Activated naive CD4-positive, alpha-beta T cell treated with anti-CD3 and anti-CD28 coated beads, Interleukin-2, amount 50 U/mL, for 72 hours (primary cell): Measurements from ENCODE around the gene TCF7L2. TPM values are rescaled to one million over a fixed set of nuclear protein-coding genes. Genes with fewer than 3 reads are reported as not detected.
A peak's percentile ranks its signal among the peaks of the same experiment; 100 is the strongest.

Experiments used
- ATAC-seq, 2 donors: fragments of 150-1000 bp; cut with Tn5 transposase; 2 replicates each; pipeline ENCODE4 v1.10.0; 2021; ENCODE audit warnings: mild to moderate bottlenecking in 2 of 2, moderate library complexity in 2 of 2
- DNase-seq, 2 donors: peaks; one replicate each; pipeline ENCODE4 v3.0.0; 2021 to 2022; ENCODE audit warnings: low spot score in 2 of 2
- H3K27ac Mint-ChIP-seq, 2 donors: one replicate each; pipeline ENCODE4 v1.8.0; 2022; ENCODE audit warnings: mild to moderate bottlenecking in 2 of 2, mixed read lengths in 2 of 2
- H3K36me3 Mint-ChIP-seq, 2 donors: one replicate each; pipeline ENCODE4 v1.8.0; 2022; ENCODE audit warnings: mixed read lengths in 2 of 2
- H3K9me3 Mint-ChIP-seq, 2 donors: one replicate each; pipeline ENCODE4 v1.8.0; 2022; ENCODE audit warnings: mixed read lengths in 2 of 2
- total RNA-seq, 2 donors: library from RNA; stranded (reverse); gene quantifications; one replicate each; pipeline ENCODE4 v1.2.3, GENCODE V29; 2022

TCF7L2 gene
- 1 to 10 TPM; 3.0 to 3.1 TPM for total RNA-seq

DNA sequence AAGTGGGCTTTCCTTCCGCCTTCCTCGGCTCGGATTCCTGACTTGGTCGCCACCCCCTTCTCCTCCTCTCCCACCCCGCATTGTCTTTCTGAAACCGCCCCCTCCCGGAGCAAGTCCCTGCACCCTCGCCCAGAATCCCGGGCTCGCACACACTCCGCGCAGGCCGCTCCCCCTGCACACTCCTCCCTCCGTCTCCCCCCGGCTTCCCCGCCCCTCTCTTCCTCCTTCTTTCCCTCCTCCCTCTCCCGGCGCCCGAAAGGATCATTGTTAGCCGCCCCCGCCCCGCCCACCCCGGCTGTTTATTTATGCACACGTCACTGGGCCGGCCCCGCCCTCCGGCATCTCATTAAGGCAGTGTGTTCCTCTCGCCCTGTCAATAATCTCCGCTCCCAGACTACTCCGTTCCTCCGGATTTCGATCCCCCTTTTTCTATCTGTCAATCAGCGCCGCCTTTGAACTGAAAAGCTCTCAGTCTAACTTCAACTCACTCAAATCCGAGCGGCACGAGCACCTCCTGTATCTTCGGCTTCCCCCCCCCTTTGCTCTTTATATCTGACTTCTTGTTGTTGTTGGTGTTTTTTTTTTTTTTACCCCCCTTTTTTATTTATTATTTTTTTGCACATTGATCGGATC lies at the start of gene TCF7L2:
Gene TCF7L2 (plus strand): TSS at position 373 of the 633 bp plus-strand sequence. CDS start 510 bp downstream, outside the sequence.
- no peaks in the 10 kb centered on the region for H3K9me3 Mint-ChIP-seq
- no peak within 1 kb of the TSS for H3K27ac Mint-ChIP-seq
- DNase-seq (peak in 1 of 2 donors; percentile 17), ATAC-seq (peak; percentile 23 to 56)
- H3K36me3 Mint-ChIP-seq = peaks cover 0 to 12% of the 10 kb centered on the region in 2 donors

DNA sequence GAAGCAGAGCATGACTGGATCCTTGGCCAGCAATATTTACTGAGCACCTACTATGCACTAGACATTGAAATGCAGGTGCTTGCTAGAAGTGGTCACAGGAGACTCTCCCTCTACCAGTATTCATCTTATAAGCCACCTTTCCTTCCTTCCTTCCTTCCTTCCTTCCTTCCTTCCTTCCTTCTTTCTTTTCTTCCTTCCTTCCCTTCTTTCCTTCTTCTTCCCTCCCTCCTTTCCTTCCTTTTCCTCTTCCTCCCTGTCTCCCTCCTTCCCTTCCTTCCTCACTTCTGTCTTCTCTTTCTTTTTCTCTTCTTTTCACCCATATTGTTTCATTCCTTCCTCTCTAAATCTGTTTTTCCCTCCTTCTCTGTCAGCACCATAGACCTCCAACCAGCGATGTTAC lies 47.3 kb upstream of the TCF7L2 start:
- Mint-ChIP-seq H3K9me3 (no peaks in the 10 kb centered on the region), H3K36me3 (no peaks in the 10 kb centered on the region), H3K27ac (no peak overlapping the region)
- DNase-seq = no peak
- ATAC-seq = no peak

DNA sequence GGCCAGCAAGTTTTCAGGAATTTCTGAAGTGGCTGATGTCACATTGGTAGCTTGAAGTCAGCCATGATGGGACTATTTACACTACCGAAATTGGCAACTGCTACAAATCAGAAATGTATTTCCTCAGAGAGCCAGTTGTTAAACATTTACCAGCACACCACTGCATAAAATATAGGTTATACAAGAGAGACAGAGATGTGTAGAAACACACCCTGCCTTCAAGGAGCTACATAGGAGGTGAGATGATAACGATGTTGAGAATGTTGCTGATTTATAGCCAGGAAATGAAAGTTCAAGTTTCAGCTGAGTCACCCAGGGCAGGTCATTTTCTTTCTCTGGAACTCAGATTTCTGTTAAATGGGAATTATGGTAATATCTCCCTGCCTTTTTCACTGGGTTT lies 46.0 kb upstream of the TCF7L2 start:
- Mint-ChIP-seq H3K36me3 (no peaks in the 10 kb centered on the region), H3K27ac (no peak overlapping the region), H3K9me3 (no peaks in the 10 kb centered on the region)
- ATAC-seq (no peak), DNase-seq (no peak)

DNA sequence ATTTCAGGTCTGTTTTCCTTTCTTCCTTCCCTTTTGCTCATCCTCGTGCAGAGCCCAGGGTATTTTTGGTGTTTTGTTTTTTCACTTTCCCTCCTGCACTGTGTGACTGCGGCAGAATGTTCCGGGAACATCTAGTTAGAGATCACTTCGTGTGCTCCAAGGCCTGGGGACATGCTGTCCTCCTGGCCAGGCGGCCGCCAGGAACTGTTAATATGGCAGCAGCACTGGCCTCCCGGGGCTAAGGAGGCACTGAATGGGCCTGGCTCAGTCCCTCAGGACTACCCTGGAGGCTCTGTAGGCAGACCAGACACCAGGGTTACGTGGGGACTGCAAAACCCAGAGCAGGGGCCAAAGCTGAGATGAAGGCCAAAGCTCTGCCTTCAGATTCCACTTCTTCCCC lies 43.1 kb upstream of the TCF7L2 start:
- no peak for ATAC-seq
- Mint-ChIP-seq H3K36me3 (no peaks in the 10 kb centered on the region), H3K27ac (no peak overlapping the region), H3K9me3 (no peaks in the 10 kb centered on the region)
- DNase-seq = no peak

DNA sequence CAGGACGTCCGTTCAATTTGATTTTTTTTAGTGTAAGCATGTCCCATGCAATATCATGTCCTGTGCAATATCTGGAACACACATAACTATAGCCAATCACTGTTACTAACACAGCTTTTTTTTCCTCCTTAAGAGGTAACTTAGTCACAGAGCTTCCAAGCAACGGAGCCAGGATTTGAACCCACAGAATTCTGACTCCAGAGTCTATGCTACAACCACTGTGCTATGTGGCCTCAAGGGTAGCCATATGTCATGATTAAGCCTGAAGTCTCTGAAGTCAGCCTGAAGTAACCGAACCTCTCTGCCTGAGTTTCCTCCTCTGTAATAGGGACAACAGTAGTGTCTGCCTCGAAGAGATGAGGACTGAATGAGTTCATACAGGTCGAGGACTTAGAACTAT lies 42.2 kb upstream of the TCF7L2 start:
- DNase-seq (no peak), ATAC-seq (no peak)
- H3K27ac Mint-ChIP-seq = no peak overlapping the region
- no peaks in the 10 kb centered on the region for H3K36me3 Mint-ChIP-seq
- peaks cover 2 to 3% of the 10 kb centered on the region in 2 donors for H3K9me3 Mint-ChIP-seq

DNA sequence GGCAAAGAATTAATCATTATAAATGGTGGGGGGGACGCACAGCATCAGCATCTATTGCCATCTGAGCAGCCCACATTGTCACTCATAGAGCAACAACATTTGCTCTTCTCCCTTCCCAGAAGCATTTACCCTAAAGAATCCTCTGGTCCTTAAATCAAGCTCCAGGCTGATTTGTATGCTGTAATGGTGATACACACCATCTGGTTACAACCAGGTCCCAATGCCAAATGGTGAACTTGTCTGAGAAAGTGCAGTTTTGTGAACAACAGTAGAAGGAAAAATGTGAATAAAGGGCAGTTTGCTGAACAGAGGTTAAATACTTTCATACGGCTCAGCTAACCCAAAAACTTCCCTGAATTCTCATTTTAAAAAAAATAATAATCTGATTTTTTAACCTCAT lies 38.8 kb upstream of the TCF7L2 start:
- no peaks in the 10 kb centered on the region for H3K36me3 Mint-ChIP-seq
- no peak overlapping the region for H3K27ac Mint-ChIP-seq
- ATAC-seq (no peak), DNase-seq (no peak)
- H3K9me3 Mint-ChIP-seq = peaks cover 4 to 11% of the 10 kb centered on the region in 2 donors

DNA sequence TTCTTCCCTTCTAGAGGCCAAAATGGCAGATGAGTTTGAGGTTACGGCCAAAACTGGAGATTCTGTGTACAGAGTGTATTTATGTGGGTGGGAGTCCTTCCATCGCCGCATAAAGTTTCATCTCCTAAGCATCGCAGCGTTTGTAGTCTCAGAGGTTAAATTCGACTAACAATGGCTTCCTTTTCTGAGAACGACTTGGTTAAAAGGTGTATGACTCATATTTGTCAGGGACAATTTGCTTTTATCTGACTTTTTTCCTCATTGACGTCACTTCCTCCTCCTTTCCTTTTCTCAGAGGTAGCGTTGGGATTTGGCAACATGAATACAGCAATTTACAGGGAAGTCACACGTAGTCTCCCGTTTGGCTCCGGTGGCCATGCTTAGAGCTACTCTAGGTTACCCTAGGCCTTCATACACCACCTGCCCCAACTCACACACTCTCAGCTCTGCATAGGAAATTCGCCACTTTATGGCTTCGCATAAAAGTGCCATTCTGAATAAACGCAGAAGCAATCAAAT lies 37.6 kb upstream of the TCF7L2 start:
- no peaks in the 10 kb centered on the region for H3K36me3 Mint-ChIP-seq
- H3K27ac Mint-ChIP-seq = no peak overlapping the region
- DNase-seq = no peak
- peaks cover 4 to 11% of the 10 kb centered on the region in 2 donors for H3K9me3 Mint-ChIP-seq
- ATAC-seq = no peak

DNA sequence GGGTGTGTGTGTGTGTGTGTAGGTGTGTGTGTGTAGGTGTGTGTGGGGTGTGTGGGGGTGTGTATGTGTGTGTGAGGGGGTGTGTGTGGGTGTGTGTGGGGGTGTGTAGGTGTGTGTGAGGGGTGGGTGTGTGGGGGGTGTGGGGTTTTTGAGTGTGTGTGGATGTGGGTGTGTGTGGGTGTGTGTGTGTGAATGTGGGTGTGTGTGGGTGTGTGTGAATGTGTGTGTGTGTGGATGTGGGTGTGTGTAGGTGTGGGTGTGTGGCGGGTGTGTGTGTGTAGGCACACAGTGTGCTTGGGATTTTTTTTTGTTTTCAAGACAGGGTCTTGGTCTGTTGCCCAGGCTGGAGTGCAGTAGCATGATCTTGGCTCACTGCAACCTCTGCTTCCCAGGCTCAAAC lies 36.8 kb upstream of the TCF7L2 start:
- H3K9me3 Mint-ChIP-seq = peaks cover 4 to 11% of the 10 kb centered on the region in 2 donors
- ATAC-seq (no peak), DNase-seq (no peak)
- no peak overlapping the region for H3K27ac Mint-ChIP-seq
- H3K36me3 Mint-ChIP-seq = no peaks in the 10 kb centered on the region

DNA sequence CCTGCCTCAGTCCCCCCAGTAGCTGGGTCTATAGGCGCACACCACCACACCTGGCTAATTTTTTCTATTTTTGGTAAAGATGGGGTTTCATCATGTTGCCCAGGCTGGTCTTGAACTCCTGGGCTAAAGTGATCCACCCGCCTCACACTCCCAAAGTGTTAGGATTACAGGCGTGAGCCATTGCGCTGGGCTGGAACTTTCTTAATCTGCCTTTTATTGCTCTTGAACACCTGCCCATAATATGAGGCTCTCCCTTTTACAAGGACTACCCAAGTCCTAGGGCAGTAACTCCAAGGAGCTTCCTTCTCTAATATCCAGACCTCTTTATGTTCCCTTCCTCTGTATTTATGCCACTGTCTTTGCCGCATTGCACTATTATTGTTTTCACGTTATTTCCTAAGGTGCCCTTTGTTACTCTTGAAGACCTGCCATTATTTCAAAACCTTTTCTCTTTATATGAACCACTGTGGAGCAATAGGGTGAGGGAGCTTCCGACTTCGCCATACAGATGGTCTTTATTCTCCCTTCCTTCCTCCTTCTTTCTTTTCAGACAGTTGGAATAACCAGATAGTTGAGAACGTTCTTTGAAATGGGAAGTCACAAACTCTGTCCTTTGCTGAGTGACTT lies 36.3 kb upstream of the TCF7L2 start:
- Mint-ChIP-seq H3K36me3 (no peaks in the 10 kb centered on the region), H3K9me3 (peaks cover 4 to 11% of the 10 kb centered on the region in 2 donors), H3K27ac (no peak overlapping the region)
- ATAC-seq = no peak
- DNase-seq = no peak

DNA sequence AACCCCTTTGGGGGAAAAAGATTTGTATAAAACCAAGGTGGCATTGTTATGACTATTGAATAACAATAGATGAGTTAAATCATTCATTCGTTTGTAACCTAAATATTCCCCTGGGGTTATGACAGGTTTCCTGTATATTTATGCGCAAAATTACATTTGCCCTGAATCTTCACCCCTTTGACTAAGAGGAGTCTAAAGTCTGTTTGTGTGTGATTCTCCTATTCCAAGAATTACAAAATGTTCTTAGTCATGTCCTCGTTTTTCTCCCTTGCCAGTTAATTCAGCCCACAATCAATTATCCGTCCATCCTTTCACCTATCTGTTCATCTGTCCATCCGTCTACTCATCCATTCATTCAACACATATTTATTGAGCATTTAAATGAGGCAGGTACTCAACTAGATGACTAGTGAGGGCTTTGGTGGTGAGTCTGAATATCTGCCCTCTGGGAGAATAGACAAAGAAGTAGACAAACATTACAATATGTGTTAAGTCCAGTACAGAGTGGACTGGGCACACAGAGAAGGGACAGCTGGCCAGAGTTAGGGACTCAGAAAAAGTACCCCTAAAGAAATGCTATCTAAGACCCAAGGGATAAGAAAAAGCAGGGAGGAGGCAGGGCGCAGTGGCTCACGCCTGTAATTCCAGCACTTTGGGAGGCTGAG lies 35.6 kb upstream of the TCF7L2 start:
- Mint-ChIP-seq H3K36me3 (no peaks in the 10 kb centered on the region), H3K27ac (no peak overlapping the region), H3K9me3 (peaks cover 4 to 11% of the 10 kb centered on the region in 2 donors)
- no peak for DNase-seq
- no peak for ATAC-seq

DNA sequence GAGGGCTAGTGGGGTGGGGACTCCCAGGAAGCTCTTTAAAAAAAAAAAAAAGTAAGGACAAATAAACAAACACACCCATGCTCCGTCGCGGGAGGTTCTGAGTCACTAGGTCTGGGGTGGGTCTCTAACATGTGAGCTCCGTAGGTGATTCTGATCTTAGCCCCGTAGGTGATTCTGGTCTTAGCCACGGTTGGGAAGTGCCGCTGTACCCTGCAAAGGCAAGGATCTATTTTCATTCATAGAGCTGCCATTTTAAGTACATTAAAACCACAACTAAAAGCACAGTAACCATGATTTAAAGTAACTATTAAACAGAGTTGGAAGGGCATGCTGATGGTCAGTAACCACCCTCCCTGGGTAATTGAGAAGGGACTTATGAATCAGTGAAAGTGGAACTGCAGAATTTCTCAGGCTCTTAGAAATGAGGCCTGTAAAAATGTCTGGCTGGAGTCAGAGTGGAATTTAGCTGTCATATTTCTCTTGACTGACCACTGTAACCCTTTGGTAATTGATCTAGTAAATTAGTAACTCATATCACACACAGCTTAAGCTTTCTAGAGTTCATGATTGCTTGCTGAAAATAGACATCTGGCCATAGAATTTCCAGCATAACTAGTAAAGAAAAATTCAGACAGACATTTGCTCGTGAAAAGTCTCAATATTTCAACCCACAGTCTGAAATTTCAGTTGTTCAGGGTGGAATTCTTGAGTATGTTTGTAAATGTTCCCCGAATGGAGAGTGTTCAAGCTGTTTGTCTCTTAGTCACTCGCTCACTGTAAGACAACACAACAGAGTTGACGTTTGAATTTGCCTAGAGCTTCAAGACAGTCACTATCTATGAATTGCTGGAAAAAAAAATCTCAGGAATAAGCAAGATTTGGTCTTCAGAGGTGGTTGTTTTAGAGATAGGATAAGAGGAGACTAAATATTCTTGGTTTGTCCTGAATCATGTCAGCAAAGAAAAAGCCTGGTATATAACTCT lies 34.2 kb upstream of the TCF7L2 start:
- Mint-ChIP-seq H3K27ac (no peak overlapping the region), H3K36me3 (no peaks in the 10 kb centered on the region), H3K9me3 (peaks cover 4 to 11% of the 10 kb centered on the region in 2 donors)
- DNase-seq (no peak), ATAC-seq (no peak)

DNA sequence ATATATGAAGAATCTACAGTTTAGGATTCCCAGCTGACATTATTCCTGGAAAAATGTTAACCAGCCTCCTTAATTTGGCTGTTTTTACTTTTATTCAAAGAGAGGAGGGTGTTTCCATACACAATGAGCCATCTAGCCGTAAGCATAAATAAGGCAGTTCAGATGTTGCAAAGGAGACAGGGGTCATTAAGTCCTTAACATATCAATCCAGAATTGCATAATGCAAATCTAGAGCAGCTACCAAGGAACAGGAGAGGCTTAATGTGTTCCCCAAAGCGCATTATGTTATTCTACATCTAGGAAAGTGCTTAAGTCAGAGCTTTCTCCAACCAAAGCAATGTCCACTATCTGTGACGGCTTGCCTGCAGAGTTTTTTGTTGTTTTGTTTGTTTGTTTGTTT lies 32.4 kb upstream of the TCF7L2 start:
- Mint-ChIP-seq H3K9me3 (peaks cover 5 to 10% of the 10 kb centered on the region in 2 donors), H3K27ac (no peak overlapping the region), H3K36me3 (no peaks in the 10 kb centered on the region)
- no peak for DNase-seq
- ATAC-seq = no peak

DNA sequence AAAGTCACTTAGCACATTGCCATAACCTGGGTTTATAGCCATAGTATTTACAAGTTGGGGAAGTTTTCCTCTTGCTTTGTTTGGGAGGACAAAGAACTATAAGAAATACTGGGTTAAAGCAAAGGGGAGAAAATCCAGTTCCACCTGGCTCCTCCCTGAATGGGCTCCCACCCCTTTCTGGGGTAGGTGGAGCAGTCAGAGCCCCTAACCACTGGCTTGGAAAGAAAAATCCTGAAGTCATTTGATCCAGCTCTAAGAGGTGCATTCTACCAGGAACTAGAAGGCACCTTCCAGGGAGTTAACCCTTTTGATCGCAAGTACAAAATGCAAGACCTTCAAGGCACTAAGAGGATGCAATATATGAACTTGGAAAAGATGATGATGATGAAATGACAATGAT lies 31.3 kb upstream of the TCF7L2 start:
- DNase-seq = no peak
- H3K27ac Mint-ChIP-seq = no peak overlapping the region
- no peaks in the 10 kb centered on the region for H3K36me3 Mint-ChIP-seq
- H3K9me3 Mint-ChIP-seq = peaks cover 3 to 4% of the 10 kb centered on the region in 2 donors
- no peak for ATAC-seq

DNA sequence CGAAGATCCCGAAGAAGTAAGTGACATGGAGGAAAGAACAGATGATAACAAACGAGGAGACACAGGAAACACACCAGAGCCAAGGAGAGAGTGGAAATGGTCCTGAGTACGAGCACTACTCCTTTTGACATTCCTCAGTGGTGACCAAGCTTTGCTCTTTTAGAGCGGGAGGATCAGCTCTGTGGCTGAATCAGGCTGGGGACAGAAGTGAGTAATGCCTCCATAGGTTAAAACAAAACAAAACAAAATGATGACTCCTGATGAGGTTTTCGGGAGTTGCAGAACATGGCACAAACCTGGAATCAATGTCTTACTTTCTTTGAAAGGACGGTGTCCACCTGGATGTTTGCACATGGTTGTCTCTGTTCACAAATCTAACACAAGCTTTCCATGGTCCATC lies 30.3 kb upstream of the TCF7L2 start:
- no peak for DNase-seq
- no peak overlapping the region for H3K27ac Mint-ChIP-seq
- no peaks in the 10 kb centered on the region for H3K36me3 Mint-ChIP-seq
- H3K9me3 Mint-ChIP-seq = peaks cover 0 to 4% of the 10 kb centered on the region in 2 donors
- no peak for ATAC-seq

DNA sequence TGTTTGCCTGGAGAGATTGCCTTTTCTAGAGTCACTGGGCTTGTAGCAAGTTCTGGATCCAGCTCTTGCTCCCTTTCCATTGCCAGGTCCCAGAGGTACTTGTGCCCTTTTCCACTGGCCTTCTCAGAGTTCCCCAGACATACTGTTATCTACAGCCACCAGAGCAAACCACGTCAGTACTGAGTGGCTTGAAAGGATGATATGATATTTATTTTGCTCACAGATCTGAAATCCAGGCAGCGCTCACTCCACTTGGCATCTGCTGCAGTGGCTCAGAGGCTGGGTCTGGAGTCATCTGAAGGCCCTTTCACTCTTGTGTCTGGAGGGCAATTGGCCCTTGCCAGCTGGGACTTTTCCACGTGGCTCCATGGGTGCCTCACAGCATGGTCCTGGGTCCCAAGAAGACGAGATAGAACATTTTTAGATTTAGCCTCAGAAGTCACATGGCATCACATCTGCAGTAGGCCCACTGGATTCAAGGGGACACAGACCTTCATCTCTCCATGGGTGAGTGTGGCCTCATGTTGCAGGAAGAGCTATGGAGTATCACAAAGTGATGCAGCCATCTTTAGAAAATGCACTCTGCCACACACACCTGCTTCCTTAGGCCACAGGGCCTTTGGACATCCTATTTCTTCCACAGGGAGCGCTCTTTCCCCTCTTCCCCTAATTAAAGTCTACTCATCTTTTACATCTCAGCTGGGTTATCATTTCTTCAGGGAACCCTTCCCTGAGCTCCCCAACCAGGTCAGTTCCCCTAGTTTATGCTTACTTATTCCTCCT lies 22.9 kb upstream of the TCF7L2 start:
- peaks cover 0 to 16% of the 10 kb centered on the region in 2 donors for H3K36me3 Mint-ChIP-seq
- DNase-seq (no peak), ATAC-seq (no peak)
- no peak overlapping the region for H3K27ac Mint-ChIP-seq
- H3K9me3 Mint-ChIP-seq = peaks cover 9% of the 10 kb centered on the region in 2 donors

DNA sequence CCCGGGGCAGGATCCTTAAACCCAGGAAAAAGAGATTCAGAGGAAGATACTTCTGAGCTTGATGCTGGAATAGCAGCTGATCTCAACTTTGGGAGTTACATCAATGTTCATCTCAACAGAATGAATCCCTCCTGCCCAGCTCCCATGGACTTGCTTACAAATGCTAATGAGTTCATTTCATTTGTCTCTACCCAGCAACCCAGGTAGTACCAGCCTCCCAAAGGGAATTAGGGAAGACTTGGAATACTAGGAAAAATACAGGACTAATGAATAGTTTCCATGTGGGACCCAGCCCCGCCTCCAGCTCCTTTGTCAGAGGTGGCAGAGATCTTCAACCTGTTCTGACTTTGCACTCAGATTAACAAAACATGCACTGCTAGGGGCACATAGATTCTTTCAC lies 22.1 kb upstream of the TCF7L2 start:
- ATAC-seq (no peak), DNase-seq (no peak)
- Mint-ChIP-seq H3K27ac (no peak overlapping the region), H3K36me3 (peaks cover 0 to 16% of the 10 kb centered on the region in 2 donors), H3K9me3 (peaks cover 4 to 9% of the 10 kb centered on the region in 2 donors)
